PC-9 (cell line): Measurements from ENCODE around the gene PCNX1.

ENCODE experiments used
- EZH2 ChIP-seq: fragments of 200-600 bp; sonication (generic); IDR thresholded peaks from 2 replicates; pipeline ENCODE4 v1.8.0; 2017; ENCODE audit warnings: antibody characterized with exemption, low read depth
- TF ChIP-seq, protein P1 (sequence below): fragments of 200-600 bp; sonication (generic); conservative IDR thresholded peaks from 2 replicates; pipeline ENCODE4 v1.6.1; 2017; ENCODE audit warnings: mixed run types, antibody characterized with exemption, mild to moderate bottlenecking, moderate library complexity

DNA sequence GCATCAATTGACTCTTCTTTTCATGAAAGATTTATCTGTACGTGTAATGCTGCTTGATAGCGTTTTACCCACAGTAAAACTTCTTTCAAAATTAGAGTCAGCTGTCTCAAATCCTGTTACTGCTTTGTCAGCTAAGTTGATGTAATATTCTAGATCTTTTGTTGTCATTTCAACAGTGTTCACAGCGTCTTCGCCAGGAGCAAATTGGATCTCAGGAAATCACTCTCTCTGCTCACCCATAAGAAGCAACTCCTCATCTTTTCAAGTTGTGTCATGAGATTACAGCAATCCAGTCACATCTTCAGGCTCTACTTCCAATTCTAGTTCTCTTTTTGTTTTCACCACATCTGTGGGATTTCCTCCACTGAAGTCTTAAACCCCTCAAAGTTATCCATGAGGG is 9.5 kb downstream of the PCNX1 start:
- TF ChIP-seq EZH2: no peak
- TF ChIP-seq, protein P1, sequence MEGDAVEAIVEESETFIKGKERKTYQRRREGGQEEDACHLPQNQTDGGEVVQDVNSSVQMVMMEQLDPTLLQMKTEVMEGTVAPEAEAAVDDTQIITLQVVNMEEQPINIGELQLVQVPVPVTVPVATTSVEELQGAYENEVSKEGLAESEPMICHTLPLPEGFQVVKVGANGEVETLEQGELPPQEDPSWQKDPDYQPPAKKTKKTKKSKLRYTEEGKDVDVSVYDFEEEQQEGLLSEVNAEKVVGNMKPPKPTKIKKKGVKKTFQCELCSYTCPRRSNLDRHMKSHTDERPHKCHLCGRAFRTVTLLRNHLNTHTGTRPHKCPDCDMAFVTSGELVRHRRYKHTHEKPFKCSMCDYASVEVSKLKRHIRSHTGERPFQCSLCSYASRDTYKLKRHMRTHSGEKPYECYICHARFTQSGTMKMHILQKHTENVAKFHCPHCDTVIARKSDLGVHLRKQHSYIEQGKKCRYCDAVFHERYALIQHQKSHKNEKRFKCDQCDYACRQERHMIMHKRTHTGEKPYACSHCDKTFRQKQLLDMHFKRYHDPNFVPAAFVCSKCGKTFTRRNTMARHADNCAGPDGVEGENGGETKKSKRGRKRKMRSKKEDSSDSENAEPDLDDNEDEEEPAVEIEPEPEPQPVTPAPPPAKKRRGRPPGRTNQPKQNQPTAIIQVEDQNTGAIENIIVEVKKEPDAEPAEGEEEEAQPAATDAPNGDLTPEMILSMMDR: no peak
